Activated CD8-positive, alpha-beta memory T cell treated with anti-CD3 and anti-CD28 coated beads, Interleukin-2, amount 50 U/mL, for 48 hours (primary cell): ENCODE data around the gene KCNIP3.

ENCODE experiments used
- DNase-seq: peaks from one replicate; pipeline ENCODE4 v3.0.0-alpha.2; 2020

Gene KCNIP3

GRCh38 chr2:95330794-95331338 is 33.7 kb downstream of the KCNIP3 start:
- no peak for DNase-seq

- no peak for DNase-seq
Observed at GRCh38 chr2:95331606-95332005, 34.5 kb downstream of the KCNIP3 start.

- no peak for DNase-seq
Observed at GRCh38 chr2:95332036-95332435, 34.9 kb downstream of the KCNIP3 start.

GRCh38 chr2:95333056-95333455 is 35.9 kb downstream of the KCNIP3 start:
- DNase-seq = no peak

- no peak for DNase-seq
Observed at GRCh38 chr2:95333888-95334338, 36.8 kb downstream of the KCNIP3 start.

GRCh38 chr2:95334916-95335641 is 37.9 kb downstream of the KCNIP3 start:
- no peak for DNase-seq

- DNase-seq = no peak
Observed at GRCh38 chr2:95336406-95336805, 39.3 kb downstream of the KCNIP3 start.

GRCh38 chr2:95337829-95338228 is 40.7 kb downstream of the KCNIP3 start:
- no peak for DNase-seq

- DNase-seq = no peak
Observed at GRCh38 chr2:95342556-95343320, 45.6 kb downstream of the KCNIP3 start.

GRCh38 chr2:95343429-95344214 is 46.5 kb downstream of the KCNIP3 start:
- no peak for DNase-seq

GRCh38 chr2:95344215-95344583 is 47.1 kb downstream of the KCNIP3 start:
- no peak for DNase-seq

GRCh38 chr2:95344656-95345055 is 47.5 kb downstream of the KCNIP3 start:
- DNase-seq = peak; percentile 42

- DNase-seq = no peak
Observed at GRCh38 chr2:95345081-95345562, 48.0 kb downstream of the KCNIP3 start.

GRCh38 chr2:95345563-95346230 is 48.5 kb downstream of the KCNIP3 start:
- DNase-seq = peak; percentile 90

- peak; percentile 53 for DNase-seq
Observed at GRCh38 chr2:95346231-95346737, 49.1 kb downstream of the KCNIP3 start.

- DNase-seq = peak; percentile 56
Observed at GRCh38 chr2:95346738-95347671, 49.9 kb downstream of the KCNIP3 start.

- peak; percentile 44 for DNase-seq
Observed at GRCh38 chr2:95347681-95348608, 50.8 kb downstream of the KCNIP3 start.

- peak; percentile 42 for DNase-seq
Observed at GRCh38 chr2:95348609-95349567, 51.7 kb downstream of the KCNIP3 start.
